ENCODE data around the gene ATP8B2.
"Not testable (repeated sequence)": the region's sequence is repeated elsewhere in the genome, so short reads cannot be mapped to it uniquely, and the experiment has no call there.

Gene ATP8B2

GRCh38 chr1:154325583-154326545, 539 bp downstream of the ATP8B2 start:
- peak; percentile 49 for DNase-seq (ENCODE audit: low spot score)

- peak; percentile 27 for DNase-seq (ENCODE audit: low spot score)
These were observed 1.5 kb downstream of the ATP8B2 start for GRCh38 chr1:154326546-154327465.

GRCh38 chr1:154327466-154328317, 2.4 kb downstream of the ATP8B2 start:
- DNase-seq (ENCODE audit: low spot score): no peak

- peak; percentile 85 for DNase-seq (ENCODE audit: low spot score)
These were observed 3.2 kb downstream of the ATP8B2 start for GRCh38 chr1:154328318-154329151.

- DNase-seq (ENCODE audit: low spot score): no peak
These were observed 3.8 kb downstream of the ATP8B2 start for GRCh38 chr1:154329152-154329521.

GRCh38 chr1:154329551-154330131, 4.3 kb downstream of the ATP8B2 start:
- DNase-seq (ENCODE audit: low spot score): no peak

GRCh38 chr1:154330669-154331068, 5.3 kb downstream of the ATP8B2 start:
- DNase-seq (ENCODE audit: low spot score): no peak

- DNase-seq (ENCODE audit: low spot score): no peak
These were observed 9.0 kb downstream of the ATP8B2 start for GRCh38 chr1:154334079-154335024.

- peak; percentile 92 for DNase-seq (ENCODE audit: low spot score)
These were observed 9.8 kb downstream of the ATP8B2 start for GRCh38 chr1:154335025-154335714.

GRCh38 chr1:154337253-154337894, 12.0 kb downstream of the ATP8B2 start:
- DNase-seq (ENCODE audit: low spot score): no peak

- no peak for DNase-seq (ENCODE audit: low spot score)
These were observed 13.6 kb downstream of the ATP8B2 start for GRCh38 chr1:154338875-154339274.

- not testable (repeated sequence) for DNase-seq (ENCODE audit: low spot score)
These were observed 16.0 kb downstream of the ATP8B2 start for GRCh38 chr1:154341366-154341765.

- DNase-seq (ENCODE audit: low spot score): no peak
These were observed 16.8 kb downstream of the ATP8B2 start for GRCh38 chr1:154342132-154342531.

GRCh38 chr1:154342836-154343472, 17.6 kb downstream of the ATP8B2 start:
- peak; percentile 75 for DNase-seq (ENCODE audit: low spot score)

GRCh38 chr1:154344977-154345837, 19.9 kb downstream of the ATP8B2 start:
- peak; percentile 67 for DNase-seq (ENCODE audit: low spot score)

GRCh38 chr1:154346276-154346917, 21.1 kb downstream of the ATP8B2 start:
- DNase-seq (ENCODE audit: low spot score): no peak

Measured in activated CD4-positive, alpha-beta T cell treated with anti-CD3 and anti-CD28 coated beads, Interleukin-2, Interleukin-4, amounts not matched to agents 100 ng/mL and 50 ng/mL, durations not matched to agents 16 hours and 8 hours (primary cell).